OCI-LY1 (cell line): Measurements from ENCODE around the gene ELFN1.

ENCODE experiments used
- CTCF ChIP-seq: fragments of 200-600 bp; sonication (generic), shearing (Covaris generic); IDR thresholded peaks from 2 replicates; pipeline ENCODE4 v1.5.1; 2017; ENCODE audit warnings: mild to moderate bottlenecking, antibody characterized with exemption, low read length, moderate library complexity, mixed read lengths
- EZH2 ChIP-seq: fragments of 200-600 bp; sonication (generic), shearing (Covaris generic); IDR thresholded peaks from 2 replicates; pipeline ENCODE4 v1.8.0; 2017; ENCODE audit warnings: borderline replicate concordance, mixed run types, mild to moderate bottlenecking, antibody characterized with exemption, low read length, moderate library complexity, mixed read lengths

- TF ChIP-seq CTCF: no peak
- TF ChIP-seq EZH2: no peak
Measured at GRCh38 chr7:1700536-1701333, 30.7 kb downstream of the ELFN1 start.
